ENCODE data around the gene OR2A42.
"Not testable (repeated sequence)": the region's sequence is repeated elsewhere in the genome, so short reads cannot be mapped to it uniquely, and the experiment has no call there.

GRCh38 chr7:144203086-144203485 is 36.3 kb downstream of the OR2A42 start:
- TF ChIP-seq EZH2 (IDR thresholded peaks at IDR 0.05; ENCODE audit: borderline replicate concordance, insufficient read depth, low read depth, low read length, poor library complexity, severe bottlenecking); CTCF (IDR thresholded peaks at IDR 0.05): not testable (repeated sequence)
